NCI-H2081 treated with DMSO at 0.1 percent for 48 hours (cell line): ENCODE results near the gene SIN3B.

Experiments
- DNase-seq: peaks from one replicate; lab custom pipeline; 2025; lab: John Stamatoyannopoulos, UW

The SIN3B gene

GRCh38 chr19:16889366-16889882 lies 60.2 kb downstream of the SIN3B start:
- DNase-seq, result no peak

GRCh38 chr19:16889883-16890460 lies 60.8 kb downstream of the SIN3B start:
- no peak for DNase-seq

GRCh38 chr19:16890461-16891184 lies 61.4 kb downstream of the SIN3B start:
- no peak for DNase-seq

GRCh38 chr19:16891696-16892382 lies 62.6 kb downstream of the SIN3B start:
- no peak for DNase-seq

GRCh38 chr19:16892436-16892835 lies 63.2 kb downstream of the SIN3B start:
- no peak for DNase-seq

GRCh38 chr19:16892868-16893685 lies 63.9 kb downstream of the SIN3B start:
- no peak for DNase-seq

GRCh38 chr19:16893686-16893989 lies 64.4 kb downstream of the SIN3B start:
- DNase-seq, result no peak

GRCh38 chr19:16894080-16894479 lies 64.9 kb downstream of the SIN3B start:
- DNase-seq, result no peak

- DNase-seq, result no peak
Measured at GRCh38 chr19:16895467-16896145, 66.4 kb downstream of the SIN3B start.

- no peak for DNase-seq
Measured at GRCh38 chr19:16896146-16897028, 67.2 kb downstream of the SIN3B start.

GRCh38 chr19:16897029-16897855 lies 68.0 kb downstream of the SIN3B start:
- no peak for DNase-seq

- no peak for DNase-seq
Measured at GRCh38 chr19:16897856-16898161, 68.6 kb downstream of the SIN3B start.

- DNase-seq, result no peak
Measured at GRCh38 chr19:16898361-16899015, 69.3 kb downstream of the SIN3B start.

- DNase-seq, result no peak
Measured at GRCh38 chr19:16899566-16900075, 70.4 kb downstream of the SIN3B start.

GRCh38 chr19:16901491-16902175 lies 72.4 kb downstream of the SIN3B start:
- DNase-seq, result no peak

- no peak for DNase-seq
Measured at GRCh38 chr19:16902545-16902944, 73.3 kb downstream of the SIN3B start.

- DNase-seq, result no peak
Measured at GRCh38 chr19:16903347-16903746, 74.1 kb downstream of the SIN3B start.

GRCh38 chr19:16904599-16904998 lies 75.4 kb downstream of the SIN3B start:
- DNase-seq, result no peak

GRCh38 chr19:16908759-16909158 lies 79.6 kb downstream of the SIN3B start:
- no peak for DNase-seq
